GM10266 (cell line): Measurements from ENCODE around the gene OR2J1.
"Not testable (repeated sequence)": the region's sequence is repeated elsewhere in the genome, so short reads cannot be mapped to it uniquely, and the experiment has no call there.

Experiments
- DNase-seq: peaks from one replicate; pipeline ENCODE4 v3.0.0; 2012; ENCODE audit errors: extremely low spot score
- TF ChIP-seq, protein P1 (sequence below): IDR thresholded peaks from 2 replicates; pipeline ENCODE4 v1.5.1; 2012; ENCODE audit warnings: mild to moderate bottlenecking, low read depth; ENCODE audit not compliant: control insufficient read depth, insufficient read depth; ENCODE audit errors: missing control alignments

Gene OR2J1

DNA sequence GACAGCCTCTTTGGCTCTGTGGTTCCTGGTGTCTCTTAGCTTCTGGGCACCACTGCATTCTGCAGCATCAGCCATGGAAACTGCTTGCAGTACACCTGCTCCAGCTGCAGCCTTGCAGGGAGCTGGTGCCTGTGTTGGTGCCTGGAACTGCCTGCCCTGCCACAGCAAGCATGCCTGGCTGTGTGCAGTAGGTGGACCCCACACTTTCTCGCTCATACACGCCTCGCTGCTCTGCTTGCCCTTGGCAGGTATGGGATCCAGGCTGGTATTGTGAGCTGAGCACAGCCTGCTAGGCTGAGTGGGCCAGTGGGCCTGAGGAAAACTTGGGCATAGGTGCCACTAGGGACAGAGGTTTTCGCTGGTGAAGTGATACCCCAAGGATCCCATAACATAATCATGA is 31.4 kb downstream of the OR2J1 start:
- TF ChIP-seq, protein P1, sequence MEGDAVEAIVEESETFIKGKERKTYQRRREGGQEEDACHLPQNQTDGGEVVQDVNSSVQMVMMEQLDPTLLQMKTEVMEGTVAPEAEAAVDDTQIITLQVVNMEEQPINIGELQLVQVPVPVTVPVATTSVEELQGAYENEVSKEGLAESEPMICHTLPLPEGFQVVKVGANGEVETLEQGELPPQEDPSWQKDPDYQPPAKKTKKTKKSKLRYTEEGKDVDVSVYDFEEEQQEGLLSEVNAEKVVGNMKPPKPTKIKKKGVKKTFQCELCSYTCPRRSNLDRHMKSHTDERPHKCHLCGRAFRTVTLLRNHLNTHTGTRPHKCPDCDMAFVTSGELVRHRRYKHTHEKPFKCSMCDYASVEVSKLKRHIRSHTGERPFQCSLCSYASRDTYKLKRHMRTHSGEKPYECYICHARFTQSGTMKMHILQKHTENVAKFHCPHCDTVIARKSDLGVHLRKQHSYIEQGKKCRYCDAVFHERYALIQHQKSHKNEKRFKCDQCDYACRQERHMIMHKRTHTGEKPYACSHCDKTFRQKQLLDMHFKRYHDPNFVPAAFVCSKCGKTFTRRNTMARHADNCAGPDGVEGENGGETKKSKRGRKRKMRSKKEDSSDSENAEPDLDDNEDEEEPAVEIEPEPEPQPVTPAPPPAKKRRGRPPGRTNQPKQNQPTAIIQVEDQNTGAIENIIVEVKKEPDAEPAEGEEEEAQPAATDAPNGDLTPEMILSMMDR: no peak
- DNase-seq: no peak

GRCh38 chr6:29131691-29132090 is 32.4 kb downstream of the OR2J1 start:
- DNase-seq: no peak
- TF ChIP-seq, protein P1: no peak

- TF ChIP-seq, protein P1: no peak
- no peak for DNase-seq
Observed at GRCh38 chr6:29137724-29138123, 38.4 kb downstream of the OR2J1 start.

- TF ChIP-seq, protein P1: no peak
- DNase-seq: no peak
Observed at GRCh38 chr6:29141606-29142005, 42.3 kb downstream of the OR2J1 start.

DNA sequence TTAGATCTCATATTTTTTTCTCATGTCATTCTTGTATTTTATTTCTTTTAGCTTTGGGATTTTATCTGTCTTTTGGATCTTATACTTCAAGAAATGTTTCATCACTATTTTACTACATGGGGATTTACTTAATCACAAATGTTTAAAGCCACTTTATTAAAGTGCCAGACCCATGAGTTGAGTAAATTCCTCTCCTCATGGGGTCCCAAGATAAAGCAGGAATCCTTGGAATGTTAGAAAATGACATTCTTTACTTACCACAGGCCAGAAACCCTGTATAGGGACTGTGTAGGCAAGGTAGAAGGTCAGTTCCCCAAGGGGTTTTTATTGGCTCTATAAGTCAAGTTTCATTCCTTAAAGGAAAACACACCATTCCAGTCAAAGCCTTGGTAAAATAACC is 43.0 kb downstream of the OR2J1 start:
- no peak for DNase-seq
- TF ChIP-seq, protein P1: no peak

- TF ChIP-seq, protein P1: no peak
- DNase-seq: no peak
Observed at GRCh38 chr6:29146179-29146578, 46.9 kb downstream of the OR2J1 start.

DNA sequence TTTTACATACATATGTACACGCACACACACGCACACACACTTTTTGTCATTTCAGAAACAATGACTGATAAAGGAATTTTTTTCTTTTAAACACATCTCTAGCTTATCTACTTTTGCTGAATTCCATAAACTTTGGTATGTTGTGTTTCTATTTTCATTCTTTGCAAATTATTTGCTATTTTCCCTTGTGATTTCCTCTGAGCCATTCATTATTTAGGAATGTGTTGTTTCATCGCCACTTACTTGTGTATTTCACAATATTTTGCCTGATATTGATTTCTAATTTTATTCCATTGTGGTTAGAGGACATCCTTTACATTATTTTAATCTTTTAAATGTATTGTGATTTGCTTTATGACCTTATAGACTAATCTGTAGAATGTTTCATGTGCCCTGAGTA is 47.8 kb downstream of the OR2J1 start:
- TF ChIP-seq, protein P1: no peak
- DNase-seq: no peak

DNA sequence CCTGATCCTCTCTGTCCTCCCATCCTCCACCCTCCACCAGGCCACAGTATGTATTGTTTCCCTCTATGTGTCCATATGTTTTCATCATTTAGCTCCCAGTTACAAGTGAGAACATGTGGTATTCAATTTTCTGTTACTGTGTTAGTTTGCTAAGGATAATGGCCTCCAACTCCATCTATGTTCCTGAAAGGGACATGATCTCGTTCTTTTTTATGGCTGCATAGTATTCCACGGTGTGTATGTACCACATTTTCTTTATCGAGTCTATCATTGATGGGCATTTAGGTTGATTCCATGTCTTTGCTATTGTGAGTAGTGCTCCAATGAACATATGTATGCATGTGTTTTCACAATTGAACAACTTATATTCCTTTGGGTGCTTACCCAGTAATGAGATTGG is 50.2 kb downstream of the OR2J1 start:
- not testable (repeated sequence) for DNase-seq
